ENCODE measurements around the gene CEP135.

DNA sequence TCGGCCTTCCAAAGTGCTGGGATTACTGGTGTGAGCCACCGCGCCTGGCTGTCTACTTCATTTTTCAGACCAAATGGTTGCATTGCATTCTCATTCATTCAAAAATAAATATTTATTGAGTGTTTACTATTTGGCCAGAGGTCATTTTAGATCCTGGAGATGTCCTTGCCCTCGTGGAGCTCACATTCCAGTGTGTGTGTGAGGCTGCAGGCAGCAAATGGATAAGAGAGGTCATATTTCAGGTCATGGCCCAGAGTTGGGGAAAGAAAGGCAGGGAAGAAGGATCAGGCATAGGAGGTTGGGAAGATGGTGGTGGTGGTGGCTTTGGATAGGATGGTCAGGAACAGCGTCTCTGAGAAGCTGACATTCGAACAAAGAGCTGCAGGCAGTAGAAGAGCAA, 119.1 kb downstream of the CEP135 start:
- no peak for TF ChIP-seq CTCF (IDR thresholded peaks at IDR 0.05 in 4 of 5, conservative IDR thresholded peaks at IDR 0.05 in 1 of 5)
- TF ChIP-seq POLR2A (IDR thresholded peaks at IDR 0.05), result no peak

All from gastrocnemius medialis (tissue), 4 donors.